Right lobe of liver (tissue), 4 donors: ENCODE results near the gene CACNA2D1.

Experiments
- POLR2A ChIP-seq: fragments of 450-650 bp; IDR thresholded peaks from one replicate; pipeline ENCODE4 v1.6.1; 2017; ENCODE audit warnings: antibody characterized with exemption, mild to moderate bottlenecking
- TF ChIP-seq, protein P1 (sequence below), 4 donors: fragments of 200-600 bp in 3 of 4; fragments of 450-650 bp in 1 of 4; IDR thresholded peaks; one replicate each; pipeline versions ENCODE4 v1.5.1 to v1.8.0; 2016 to 2022; ENCODE audit warnings: antibody characterized with exemption in 4 of 4, mild to moderate bottlenecking in 2 of 4
- donor health status: DM: no; HTN: no; CAD: no.
- donor health status: DM: no; HTN: no; CAD: no.
- donor health status: DM: no; HTN: yes; CAD: no.

DNA sequence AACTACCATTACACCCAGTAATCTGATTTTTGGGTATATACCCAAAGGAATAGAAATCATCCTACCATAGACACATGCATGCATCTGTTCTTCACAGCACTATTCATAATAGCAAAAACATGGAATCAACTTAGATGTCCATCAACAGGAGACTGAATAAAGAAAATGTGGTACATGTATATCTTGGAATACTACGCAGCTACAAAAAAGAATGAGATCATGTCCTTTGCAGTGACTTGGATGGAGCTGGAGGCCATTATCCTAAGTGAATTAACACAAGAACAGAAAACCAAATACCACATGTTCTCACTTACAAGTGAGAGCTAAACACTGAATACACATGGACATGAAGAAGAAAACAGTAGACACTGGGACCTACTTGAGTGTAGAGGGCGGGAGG is 254.9 kb downstream of the CACNA2D1 start:
- TF ChIP-seq, protein P1, sequence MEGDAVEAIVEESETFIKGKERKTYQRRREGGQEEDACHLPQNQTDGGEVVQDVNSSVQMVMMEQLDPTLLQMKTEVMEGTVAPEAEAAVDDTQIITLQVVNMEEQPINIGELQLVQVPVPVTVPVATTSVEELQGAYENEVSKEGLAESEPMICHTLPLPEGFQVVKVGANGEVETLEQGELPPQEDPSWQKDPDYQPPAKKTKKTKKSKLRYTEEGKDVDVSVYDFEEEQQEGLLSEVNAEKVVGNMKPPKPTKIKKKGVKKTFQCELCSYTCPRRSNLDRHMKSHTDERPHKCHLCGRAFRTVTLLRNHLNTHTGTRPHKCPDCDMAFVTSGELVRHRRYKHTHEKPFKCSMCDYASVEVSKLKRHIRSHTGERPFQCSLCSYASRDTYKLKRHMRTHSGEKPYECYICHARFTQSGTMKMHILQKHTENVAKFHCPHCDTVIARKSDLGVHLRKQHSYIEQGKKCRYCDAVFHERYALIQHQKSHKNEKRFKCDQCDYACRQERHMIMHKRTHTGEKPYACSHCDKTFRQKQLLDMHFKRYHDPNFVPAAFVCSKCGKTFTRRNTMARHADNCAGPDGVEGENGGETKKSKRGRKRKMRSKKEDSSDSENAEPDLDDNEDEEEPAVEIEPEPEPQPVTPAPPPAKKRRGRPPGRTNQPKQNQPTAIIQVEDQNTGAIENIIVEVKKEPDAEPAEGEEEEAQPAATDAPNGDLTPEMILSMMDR (IDR thresholded peaks at IDR 0.05): no peak
- TF ChIP-seq POLR2A: no peak
